GM21529 (cell line): Measurements from ENCODE around the gene ALX4.

Experiments
- ATAC-seq: cut with Tn5 transposase; IDR thresholded peaks from one replicate; pipeline ENCODE4 v1.9.1; 2021; ENCODE audit not compliant: unreplicated experiment

The ALX4 gene

DNA sequence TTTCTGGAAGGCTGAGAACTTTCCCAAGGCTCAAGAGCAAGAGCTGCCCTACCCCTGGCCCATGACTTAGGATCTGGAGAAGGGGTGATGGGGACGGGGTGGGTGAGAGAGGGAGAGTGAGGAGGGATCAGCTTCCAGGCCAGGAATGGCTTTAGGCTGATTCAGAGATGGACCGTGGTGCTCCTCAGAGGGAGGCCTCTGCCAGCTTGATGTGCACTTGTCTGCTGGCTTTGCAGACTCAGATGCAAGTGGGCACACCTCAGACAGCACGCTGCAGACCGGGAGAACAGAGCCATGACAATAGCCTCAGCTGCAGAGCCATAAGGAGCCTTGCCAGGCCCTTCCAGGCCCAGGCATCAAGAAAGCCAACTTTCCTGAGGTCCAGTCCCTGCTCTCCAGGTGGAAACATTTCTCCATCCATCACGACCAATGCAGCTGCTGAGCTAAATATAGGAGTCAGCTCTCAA lies 41.3 kb downstream of the ALX4 start:
- ATAC-seq, result no peak

DNA sequence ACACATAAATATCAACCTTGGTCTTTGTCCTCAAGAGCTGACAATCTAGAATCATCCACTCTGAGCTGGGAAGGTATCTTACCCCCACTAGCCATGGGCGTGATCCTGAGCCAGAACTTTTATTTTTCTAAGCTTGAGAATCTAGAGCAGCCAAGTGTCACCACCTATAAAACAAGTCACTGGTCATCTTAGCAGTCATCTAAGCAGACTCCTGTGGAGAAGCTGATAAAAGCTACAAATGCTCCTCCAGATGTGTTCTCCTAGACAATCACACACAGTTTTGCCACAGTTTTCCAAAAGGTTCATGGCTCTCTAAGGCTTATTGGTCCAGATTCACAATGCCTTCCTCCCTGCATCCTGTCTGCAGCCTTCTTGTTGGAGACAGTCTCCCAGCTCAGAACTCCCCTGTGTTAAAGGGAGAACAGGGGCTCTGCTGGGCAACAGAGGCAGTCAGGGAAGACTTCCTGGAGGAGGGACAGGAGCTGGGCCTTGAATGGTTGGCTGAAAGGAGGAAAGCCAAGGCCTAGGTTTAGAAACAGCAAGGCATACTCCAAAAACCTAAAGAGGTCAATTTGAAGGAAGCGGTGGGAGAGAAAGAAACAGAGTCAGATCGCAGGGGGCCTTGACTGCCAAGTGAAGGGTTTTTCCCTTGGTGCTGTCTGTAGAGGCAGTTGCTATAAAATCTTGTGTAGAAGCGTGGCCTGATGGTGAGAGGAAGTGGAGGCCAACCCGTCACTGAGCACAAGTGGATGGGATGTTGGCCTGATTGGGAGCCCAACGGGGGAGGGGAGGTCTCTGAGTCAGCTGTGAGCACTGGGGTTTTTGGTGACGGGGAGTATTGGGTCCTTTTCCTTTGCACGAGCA lies 42.0 kb downstream of the ALX4 start:
- no peak for ATAC-seq

DNA sequence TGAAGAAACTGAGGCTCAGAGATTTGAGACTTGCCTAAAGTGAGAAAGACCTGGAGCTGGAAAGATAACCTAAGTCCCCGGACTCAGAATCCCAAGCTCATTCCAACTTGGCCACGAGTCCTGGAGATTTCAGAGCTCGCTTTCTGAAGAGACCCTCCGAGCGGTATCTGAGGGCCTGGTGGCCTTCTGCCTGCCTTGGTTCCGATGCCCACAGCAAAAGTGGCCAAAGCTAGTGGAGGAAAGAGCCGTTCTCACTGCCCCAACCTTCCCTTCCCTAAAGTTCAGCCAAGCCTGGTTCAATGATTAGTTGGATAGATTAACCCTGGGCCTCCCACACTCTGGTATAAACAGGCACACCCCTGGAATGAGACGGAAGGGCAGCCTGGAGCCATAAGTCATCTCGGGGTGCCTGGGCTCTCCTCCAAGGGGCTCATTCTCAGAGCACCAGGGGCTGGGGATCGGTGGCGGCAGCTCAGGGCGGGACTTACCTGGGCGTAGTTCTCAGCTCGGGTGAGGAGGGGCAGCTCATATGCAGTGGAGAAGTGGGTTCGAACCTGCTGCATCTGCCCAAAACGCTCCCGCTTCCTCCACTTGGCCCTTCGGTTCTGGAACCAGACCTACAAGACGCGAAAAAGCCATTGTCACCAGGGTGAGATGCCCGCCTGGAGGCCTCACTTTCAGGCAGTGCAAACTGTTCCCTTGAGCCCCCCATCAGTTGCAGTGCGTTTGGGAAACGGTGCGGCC lies 42.8 kb downstream of the ALX4 start:
- ATAC-seq, result no peak

DNA sequence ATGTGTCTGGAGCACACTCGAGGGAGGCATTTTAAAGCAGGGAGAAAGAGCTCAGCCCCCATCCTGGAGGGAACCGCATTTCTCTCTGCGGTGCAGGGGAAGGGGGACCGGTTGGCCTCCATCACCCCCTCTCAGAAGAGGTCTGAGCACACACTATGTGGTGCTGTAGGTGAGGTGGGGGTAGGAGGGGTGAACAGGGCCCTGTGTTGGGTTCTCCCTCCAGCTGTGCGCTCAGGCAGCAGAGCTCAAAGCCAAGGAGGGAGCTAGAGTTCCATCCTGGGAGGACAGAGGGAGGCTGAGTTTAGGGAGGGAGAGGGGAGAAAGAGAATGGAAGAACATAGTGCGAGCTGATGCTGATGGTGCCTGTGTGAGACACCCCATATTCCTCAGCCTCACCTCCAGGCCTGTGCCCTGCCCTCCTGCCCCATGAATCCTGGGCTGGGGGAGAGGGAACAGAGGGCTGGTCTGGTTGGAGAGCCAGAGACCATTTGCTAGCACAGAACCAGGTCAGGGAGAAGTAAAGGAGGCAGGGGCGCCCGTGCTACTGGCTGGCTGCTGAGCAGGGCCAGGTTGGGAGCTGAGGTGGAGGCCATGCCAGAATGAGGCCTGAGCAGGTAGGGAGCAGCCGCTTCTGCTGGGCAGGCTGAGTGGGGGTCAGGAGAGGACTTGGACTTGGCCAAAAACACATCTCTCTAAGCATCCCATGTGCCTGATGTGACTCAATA lies 43.7 kb downstream of the ALX4 start:
- ATAC-seq, result no peak

DNA sequence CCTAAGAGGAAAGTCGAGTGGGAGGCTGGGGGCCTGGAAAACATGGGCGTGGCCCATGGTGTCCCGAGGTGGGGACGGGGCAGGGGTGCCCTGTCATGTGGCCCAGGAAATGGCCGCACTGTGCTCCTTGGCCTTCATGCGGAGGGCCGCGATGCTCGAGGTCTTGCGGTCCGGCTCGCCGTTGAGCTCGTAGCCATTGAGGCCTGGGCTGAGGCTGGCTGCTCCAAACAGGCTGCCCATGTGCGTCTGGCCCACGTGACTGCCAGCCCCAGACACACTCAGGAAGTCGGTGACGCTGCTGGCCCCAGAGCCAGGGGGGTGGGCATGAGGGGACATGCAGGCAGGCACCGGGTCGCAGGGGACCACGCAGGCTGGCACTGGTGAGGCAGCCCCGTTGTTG lies 45.2 kb downstream of the ALX4 start:
- no peak for ATAC-seq

DNA sequence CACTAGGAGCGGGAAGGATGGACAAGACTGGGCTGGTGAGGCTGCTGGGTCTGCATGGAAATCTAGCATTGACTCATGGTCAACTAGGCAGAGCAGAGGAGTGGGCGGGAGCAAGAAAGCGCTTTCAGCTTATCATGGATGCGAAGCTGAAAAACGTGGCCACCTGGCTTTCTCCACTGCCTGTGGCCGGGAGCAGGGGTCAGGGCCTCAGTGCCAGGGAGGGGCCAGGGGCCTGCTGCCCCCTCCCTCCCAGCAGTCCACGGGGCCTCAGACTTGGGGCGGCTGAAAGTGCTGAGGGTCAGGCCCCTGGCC lies 45.5 kb downstream of the ALX4 start:
- ATAC-seq, result no peak

DNA sequence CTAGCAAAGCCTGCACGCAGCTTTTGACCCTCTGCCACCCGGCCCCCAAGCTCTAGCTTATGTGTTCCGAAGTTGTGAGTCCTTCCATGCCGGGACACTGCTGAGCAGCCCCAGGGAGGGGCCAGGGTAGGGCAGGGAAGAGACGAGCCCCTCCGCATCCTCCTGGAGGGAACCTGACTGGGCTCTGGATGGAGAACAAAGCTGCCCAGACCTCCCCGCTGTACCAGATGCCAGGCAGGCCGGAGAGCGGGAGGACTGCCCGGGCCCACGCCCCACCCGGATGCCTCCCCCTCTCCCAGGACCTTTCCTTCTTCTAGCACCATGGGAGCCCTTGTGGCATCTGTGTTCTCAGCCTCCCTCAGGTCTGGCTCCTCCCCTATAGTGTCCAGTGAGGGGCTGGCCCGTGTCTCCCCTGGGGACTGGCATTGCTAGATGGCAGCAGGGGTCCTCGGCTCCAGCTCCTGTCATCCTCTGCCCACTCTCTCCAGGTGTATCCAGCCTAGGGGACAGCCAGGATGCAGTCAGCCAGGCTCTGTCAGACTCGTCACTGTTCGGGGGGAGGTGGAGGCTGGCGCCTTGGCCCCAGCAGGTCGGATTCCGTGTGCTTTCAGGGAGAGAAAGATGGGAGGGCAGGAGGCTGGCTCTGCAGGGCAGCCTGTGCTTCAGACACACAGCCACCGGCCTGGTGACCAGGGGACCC lies 46.1 kb downstream of the ALX4 start:
- no peak for ATAC-seq

DNA sequence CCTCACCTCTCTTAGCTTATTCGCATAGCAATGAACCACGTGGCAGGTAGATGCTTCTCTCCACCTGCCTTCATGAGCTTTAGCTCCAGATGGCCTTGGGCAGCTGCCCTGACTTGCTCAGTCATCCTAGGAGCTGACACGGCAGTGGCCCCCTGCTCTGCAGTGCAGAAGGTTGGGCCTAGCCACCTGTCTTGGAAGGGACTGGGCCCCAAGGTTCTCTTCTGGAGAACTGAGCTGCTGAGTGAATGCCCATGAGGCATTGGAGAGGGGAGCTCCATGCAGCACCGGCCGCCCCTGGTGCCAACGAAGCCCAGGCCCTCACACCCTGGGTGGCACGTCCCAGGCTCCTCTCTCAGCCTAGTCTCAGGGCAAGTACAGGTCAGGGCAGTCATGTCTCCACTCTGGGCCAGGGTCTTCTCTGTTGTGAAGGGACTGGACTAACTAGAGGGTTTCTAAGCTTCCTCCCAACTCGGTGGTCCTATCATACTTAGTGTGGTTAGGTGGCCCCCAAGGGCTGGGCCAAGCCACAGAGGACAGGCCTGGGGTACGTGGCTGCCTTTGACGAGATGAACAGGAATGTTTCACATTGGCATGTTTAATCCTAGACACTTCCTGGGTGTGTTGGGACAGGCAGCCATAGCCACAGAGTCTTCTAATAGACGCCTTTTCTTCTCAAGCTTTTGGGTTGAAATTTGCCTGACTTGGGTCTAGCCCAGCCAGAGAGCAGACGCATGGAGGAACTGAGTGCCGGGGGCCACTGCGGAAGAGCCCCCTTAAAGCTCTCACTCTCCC lies 47.9 kb downstream of the ALX4 start:
- ATAC-seq, result no peak

DNA sequence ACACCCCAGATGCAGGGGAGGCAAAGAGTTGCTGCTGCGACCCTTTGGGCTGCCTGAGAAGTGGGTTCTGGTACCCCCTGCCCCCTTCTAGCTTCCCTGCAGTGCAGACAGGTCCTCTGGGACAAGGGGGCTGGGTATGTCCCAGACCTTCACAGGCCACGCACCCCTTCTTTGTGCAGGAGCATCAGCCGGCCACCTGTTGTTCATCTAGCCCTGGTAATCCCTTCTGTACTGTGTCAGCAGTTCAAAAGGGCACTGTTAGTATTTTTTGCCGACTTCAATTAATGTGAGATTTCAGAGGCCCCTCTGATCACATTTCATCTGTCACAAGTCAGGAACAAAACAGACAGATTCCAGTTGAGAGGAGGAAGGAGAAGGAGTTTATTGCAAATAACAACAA lies 49.9 kb downstream of the ALX4 start:
- ATAC-seq, result no peak

DNA sequence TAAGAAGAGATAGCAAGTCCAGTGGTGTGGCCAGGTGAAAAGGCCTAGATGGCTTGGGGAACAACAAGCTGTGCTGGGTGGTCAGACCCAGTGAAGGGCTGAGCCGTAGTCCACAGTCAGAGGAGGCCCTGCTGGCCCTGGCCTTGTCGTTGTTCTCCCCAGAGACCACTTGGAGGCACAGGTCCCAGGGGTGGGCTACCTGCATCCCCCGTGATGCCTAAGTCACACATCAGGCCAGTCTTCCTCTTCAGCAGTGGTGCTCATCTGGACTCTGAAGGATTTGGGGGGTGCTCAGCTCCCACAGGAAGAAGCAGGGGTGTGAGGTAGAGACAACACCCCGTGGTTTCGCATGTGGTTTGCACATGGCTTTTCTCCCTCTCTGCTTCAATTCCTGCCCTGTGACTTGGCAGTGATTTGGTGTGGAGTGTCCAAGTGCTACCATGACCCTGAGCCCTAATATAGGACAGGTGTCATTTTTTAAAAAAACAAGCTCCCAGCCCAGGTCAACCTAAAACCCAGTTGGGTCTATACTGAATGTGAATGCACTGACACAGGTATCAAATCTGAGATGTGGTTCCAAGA lies 51.0 kb downstream of the ALX4 start:
- ATAC-seq, result no peak

DNA sequence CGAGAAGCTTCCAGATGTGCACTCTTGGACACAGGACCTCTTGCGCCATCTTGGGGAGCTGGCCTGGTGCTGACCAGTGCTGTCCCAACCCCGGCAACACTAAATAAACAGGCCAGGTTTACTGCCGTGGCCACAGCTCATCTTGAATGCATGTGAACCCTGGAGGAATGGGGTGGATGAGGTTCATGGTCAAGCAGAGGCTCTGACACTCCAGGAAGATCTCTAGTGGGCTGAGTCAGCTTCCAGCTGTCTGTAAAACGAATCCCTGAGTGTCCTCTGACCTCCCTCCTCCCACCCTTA lies 51.8 kb downstream of the ALX4 start:
- ATAC-seq, result no peak

DNA sequence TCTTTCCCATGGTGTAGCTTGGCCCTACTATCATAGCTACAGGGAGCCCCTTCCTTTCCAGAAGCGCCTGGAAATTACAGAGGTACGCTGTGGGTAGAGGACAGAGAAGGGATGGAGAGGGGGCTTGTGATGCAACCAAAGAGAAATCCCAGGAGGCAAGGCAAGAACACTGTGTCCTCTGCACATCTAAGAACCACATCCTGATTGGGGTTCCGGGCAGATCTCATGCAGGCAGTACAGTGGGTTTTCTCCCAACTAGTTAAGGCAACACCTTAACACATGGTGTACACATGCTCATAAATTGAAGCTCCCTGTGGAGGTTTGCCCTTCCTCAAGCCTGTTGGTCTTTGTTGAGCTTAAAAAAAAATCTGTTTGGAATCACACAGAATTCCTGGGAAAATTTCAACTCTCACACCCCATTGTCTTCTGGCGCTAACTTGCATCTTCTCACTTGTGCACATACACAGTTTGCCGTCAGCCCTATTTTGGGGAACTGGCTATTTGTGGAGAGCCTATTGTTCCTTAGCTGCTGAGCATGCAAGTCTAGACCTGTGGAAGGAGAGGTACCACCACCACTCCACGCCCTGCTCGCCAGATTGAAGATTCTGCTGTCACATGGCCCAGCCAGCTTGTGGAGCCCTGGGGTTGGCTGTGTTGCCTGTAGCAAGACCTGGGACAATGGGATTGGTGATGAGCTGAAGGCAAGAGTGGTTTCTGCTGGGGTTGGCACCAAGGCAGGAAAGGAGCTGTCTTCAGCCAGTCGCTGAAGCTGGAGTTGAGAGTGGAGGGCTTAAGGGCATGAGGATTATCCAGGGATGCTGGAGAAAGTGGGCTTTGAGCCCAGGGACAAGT lies 52.4 kb downstream of the ALX4 start:
- ATAC-seq, result no peak

DNA sequence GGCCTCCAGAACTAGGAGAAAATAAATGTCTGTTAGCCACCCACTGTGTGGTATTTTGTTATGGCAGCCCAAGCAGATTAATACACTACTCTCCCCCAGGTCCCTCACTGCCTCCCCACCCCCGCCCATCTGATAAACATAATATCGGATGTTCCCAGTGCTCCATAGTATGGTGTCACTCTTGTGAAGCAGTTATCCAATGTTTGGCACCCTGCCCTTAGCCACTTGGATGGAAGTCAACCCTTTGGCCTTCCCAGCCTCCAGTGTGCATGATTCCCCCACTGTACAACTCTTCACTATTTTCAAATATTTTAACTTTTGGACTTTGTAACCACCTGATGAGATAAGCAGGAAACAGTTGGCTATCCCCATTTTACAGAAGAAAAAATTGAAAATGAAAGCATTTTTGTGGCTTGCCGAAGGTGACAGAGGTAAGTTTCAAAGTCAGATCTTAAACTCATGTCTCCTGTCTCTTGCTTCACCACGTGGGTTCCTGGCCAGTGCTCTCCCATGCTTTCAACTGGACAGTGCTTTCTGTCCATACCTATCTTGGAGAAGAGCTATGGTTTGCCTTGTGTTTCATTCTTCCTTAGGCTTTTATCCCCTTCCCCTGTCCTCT lies 53.2 kb downstream of the ALX4 start:
- ATAC-seq, result no peak

DNA sequence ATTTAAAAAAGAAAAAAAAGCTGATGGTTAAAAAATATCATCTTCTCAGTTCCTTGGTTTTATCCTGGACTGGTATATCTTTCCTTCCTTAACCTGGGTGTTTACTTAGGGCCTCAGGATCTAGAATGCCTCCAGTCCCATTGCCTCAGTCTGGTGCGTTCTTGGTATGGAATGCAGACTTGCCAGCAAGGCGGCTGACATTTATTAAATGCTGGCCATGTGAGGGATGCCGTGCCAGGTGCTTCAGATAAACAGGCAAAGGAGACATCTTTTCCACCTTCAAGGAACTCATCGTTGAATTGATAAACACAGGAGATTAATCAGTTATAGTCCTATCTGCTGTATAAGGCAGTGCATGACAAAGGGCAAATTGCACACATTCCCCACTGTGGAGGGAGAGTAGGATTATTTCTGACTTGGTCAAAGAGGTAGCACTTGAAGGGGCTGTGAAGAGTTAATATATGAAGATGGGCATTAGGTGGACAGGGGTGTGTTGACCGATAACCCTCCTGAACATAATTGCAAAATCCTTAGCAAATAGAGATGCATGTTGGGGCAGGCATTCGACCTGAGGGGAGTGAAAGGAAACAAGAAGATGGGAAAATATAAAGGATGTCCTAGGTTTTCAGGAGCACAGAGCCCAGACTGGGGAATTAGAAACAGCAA lies 54.4 kb downstream of the ALX4 start:
- no peak for ATAC-seq

DNA sequence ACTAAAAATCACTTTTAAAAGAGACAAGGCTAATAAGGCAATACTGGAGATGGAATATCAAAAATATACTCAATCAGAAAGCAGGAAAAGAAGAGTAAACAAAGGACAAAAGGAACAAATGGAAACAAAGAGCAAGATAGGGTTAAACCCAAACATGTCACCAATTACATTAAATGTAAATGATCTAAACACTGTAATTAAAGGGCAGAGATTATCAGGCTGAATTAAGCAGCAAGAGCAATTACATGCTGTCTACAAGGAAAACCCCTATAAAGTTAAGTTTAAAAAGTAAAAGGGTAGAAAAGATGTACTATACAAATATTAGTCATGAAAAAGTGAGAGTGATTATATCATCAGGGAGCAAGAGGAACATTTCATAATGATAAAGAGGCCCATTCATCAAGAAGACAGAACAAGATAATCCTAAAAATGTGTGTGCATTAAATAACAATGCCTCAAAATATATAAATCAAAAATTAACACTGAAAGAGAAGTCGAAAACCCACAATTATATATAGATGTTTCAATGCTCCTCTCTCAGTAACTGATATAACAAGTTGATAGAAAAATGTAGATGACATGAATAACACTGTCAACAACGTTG lies 56.8 kb downstream of the ALX4 start:
- ATAC-seq, result no peak

DNA sequence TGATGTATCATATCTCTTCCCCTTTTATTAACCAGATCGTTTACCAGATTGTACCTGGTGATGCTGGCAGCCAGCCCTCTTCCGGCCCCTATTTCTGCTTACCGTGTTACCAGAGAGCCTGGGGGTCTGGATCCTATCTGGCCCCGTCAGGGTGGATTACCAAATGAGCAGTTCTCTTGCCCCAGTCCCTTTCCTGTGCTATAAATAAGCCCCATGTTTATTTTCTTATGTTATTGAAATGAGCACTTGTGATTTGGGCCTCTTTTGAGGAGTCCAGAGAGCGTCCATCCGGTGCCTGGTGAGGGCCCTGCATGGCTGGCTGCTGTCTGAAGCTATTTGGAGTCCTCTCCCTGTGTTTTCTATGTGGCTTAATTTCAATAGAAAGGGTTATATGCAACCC lies 59.5 kb downstream of the ALX4 start:
- ATAC-seq, result no peak

DNA sequence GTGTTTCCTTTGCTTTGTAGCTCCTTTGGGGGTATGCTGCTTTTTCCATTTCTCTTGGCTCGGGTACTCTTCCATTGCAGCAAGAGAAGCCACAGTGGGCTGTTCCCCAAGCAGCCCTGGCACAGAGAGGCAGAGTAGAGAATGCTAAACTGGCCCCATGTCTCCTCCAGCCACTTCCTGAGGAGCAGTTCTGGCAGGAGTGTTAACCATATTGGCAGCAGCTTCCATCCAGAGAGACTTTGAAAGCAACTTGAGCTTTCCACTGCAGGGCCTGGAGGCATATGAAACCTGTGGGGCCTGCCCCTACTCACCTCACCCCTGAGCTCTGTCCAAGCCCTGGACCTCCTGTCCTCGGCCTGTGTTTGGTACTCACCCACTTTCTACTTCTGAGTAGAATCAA lies 61.8 kb downstream of the ALX4 start:
- no peak for ATAC-seq

DNA sequence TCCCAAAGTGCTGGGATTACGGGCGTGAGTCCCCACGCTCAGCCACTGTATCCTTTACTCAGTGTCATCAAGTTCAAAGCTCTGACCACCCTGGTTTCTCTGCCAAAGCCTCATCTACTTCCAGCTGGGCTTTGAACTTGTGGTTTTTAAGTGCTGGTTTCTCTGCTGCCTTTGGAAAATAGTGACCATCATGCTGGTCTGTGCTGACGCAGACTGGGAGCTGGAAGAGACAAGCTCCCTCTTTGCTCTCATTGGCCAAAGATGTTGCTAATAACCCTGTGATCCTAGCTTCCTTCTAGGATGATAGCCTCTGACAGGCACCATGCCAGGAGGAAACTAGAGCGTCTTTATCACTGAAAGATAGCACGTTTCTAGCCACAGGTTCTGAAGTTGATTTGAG lies 62.4 kb downstream of the ALX4 start:
- ATAC-seq, result no peak
